NCI-H526 treated with DMSO at 0.1 percent for 48 hours (cell line): ENCODE results near the gene KIF1B.
A peak's percentile ranks its signal among the peaks of the same experiment; 100 is the strongest.
"Not testable (repeated sequence)": the region's sequence is repeated elsewhere in the genome, so short reads cannot be mapped to it uniquely, and the experiment has no call there.

Source experiments
- DNase-seq: peaks from one replicate; lab custom pipeline; 2025; lab: John Stamatoyannopoulos, UW

Gene KIF1B

GRCh38 chr1:10387677-10388386 is 177.5 kb downstream of the KIF1B start:
- no peak for DNase-seq

DNA sequence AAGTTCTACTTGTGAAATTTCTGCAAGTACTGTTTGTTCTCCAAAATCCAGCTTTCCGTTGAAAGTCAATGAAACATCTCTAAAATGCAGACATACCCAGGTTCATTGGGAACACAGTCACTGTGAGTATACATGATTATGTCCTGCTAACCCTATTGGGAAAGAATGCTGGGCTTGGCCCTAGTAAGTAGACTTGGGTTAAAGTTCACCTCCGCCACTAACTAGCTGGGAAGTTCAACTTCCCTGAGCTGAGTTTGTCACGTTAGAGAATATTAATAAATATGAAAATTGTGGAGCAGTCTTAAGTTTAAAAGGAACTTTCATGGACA is 178.0 kb downstream of the KIF1B start:
- DNase-seq: no peak

DNA sequence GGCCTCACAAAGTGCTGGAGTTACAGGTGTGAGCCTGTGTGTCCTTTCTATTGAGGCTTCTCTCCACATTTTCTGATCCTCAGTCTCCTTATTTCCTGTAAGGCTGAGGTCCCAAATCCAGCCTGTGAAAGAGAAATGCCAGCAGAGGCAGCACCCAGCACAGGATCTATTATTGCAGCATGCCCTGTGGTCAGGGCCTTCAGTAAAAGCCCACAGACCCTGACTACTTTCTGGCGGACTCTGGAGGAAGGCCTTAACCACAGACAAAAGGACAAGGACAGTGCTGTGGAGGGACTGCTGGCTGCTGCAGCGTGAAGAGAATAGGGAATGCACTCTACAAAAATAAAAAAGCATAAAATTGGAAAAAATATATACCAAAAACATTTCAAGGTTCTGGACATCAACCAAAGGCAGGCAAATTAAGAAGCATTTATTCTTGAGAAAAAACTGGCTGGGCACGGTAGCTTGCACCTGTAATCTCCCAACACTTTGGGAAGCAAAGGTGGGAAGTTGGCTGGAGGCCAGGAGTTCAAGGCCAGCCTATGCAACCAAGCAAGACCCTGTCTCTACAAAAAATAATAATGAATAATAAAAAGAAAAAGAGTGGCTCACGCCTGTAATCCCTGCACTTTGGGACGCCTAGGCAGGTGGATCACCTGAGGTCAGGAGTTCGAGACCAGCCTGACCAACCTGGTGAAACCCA is 179.1 kb downstream of the KIF1B start:
- no peak for DNase-seq

- DNase-seq: no peak
These were observed 186.5 kb downstream of the KIF1B start for GRCh38 chr1:10396870-10397269.

DNA sequence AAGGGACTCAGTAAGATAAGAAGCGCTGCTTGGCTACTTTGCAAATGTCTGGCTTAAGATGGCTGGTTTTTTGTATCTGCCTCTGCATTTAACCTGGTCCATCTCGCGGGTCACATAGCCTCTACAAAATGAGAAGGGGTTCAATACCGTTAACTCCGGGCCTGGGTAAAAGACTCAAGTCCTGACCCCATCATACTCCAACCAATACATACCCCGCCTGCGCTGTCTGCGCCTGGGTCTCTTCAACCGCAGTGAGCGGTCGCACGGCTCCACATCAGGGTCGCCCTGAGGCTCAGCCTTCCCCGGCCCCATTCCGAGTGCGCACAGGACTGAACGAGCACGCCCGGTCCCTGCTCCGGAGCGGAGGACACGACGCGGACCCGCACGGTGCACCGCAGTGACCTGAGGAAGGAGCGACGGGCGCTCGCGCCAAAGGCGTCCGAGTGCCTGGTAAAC is 187.9 kb downstream of the KIF1B start:
- DNase-seq: peak; percentile 47

DNA sequence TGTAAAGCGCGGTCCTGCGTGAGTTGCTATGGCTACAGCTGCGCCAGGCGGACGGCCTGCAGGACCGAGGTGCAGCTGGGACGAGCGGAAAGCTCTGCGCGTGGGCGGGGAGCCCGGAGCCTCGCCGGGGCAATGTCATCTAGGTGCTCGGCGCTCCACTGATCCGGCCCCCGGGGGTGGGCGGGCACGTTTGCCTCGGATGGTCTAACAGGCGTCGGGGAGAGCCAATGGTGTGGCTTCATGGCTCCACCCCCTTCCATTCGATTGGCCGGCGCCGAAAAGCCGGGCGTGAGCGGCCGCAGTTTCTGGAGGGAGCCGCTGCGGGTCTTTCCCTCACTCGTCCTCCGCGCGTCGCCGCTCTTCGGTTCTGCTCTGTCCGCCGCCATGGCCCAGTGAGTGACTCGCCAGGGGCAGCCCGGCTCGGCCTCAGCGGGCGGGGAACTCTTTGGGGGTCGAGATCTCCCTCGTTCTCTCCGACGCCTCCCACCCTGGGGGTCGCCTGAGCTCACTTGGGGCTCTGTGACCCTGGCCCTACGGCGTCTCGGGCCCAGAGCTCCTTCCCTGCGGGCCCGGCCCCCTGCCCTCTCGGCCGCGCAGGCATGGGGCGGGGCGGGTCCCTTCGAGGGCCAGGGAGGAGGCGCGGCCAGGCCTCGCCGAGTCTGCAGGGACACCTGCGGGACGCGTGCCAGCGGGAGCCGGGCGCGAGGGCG is 188.5 kb downstream of the KIF1B start, which contains the start of gene PGD:
Gene PGD, plus strand, starts transcription at position 331 of the 710 bp plus-strand sequence. Its CDS starts 54 bp downstream, at position 385.
- DNase-seq: peak; percentile 92

DNA sequence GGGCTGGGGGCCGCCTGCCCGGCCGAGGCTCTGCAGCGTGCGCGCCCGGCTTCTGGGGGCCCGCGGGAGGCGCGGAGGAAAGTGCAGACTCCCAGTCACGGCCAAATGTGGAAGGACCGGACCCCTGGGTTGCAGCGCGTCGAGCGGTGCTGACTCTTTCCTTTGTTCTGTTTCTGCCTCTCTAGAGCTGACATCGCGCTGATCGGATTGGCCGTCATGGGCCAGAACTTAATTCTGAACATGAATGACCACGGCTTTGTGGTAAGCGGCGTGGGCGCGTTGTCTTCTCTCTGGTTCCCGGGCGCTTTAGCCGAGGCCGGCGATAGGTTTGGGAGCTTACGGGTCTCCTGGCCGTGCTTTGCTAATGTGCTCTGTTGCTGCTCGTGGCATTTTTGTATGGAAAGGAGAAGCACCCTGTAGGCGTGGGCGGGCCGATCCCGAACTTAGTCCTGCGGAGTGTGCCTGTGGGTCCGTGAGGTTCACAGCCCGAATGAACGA is 189.1 kb downstream of the KIF1B start:
- no peak for DNase-seq

DNA sequence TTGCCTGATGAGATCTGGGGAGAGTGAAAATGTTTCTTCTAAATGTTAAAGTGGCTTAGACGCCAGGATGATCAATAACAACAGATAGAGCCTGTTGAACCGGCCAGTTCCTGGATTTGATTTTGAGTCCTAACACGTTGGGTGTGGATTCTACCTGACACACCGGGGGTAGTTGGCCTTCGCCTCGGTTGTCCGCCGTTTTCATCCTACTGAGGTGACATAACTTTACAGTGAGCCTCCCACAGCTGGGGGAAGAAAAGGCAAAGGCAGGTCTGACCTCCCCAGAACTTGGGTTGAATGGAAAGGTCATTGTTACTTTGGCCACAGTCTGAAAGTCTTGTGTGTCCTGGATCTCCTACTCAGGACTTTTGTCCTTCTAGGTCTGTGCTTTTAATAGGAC is 189.6 kb downstream of the KIF1B start:
- no peak for DNase-seq

GRCh38 chr1:10401281-10401680 is 190.9 kb downstream of the KIF1B start:
- no peak for DNase-seq

GRCh38 chr1:10402729-10403274 is 192.4 kb downstream of the KIF1B start:
- no peak for DNase-seq

- no peak for DNase-seq
These were observed 196.8 kb downstream of the KIF1B start for GRCh38 chr1:10407201-10407600.

DNA sequence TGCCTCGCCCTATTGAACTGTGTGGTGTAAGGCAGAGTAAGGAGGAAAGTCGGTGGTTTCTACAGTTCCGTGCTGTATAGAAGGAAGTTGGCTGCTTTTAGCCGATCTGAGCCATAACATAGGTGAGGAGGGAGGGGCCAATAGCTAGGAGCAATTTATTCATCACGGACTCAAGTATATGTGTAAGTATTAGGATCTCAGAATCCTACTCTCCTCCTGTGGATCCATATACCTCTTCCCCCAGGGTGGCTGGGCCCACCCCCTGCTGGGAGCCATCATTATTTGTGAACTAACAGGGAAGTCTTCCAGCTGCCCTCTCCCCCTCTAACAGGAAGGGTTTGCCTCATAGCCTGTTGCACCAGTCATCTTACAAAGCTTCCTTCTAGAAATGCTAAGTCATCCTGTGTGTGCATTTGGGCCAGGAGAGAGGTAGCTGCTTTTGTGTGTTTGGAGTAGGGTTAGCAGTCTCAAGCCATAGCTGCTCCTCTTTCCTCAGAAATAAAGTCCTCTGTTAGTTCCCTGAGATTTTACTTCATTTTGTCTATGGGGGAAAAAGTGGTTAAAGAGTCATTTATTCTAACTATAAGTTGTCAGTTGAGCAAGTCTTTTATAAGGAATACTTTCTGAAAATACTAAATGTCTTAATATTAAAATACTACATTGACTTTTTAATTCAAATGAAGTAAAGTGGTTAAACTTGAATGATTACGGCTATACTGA is 205.0 kb downstream of the KIF1B start:
- no peak for DNase-seq

- DNase-seq: not testable (repeated sequence)
These were observed 205.6 kb downstream of the KIF1B start for GRCh38 chr1:10415967-10416366.

DNA sequence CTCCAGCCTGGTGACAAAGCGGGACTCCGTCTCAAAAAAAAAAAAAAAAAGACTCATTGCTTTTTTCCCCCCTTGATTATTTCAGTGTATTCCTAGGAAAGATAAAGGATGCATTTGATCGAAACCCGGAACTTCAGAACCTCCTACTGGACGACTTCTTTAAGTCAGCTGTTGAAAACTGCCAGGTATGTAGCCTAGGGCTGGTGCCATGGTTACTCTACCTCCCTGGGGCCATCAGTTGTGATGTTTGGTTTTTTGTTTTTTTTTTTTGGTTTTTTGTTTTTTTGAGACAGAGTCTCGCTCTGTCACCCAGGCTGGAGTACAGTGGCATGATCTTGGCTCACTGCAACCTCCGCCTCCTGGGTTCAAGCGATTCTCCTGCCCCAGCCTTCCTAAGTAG is 208.4 kb downstream of the KIF1B start:
- DNase-seq: not testable (repeated sequence)

DNA sequence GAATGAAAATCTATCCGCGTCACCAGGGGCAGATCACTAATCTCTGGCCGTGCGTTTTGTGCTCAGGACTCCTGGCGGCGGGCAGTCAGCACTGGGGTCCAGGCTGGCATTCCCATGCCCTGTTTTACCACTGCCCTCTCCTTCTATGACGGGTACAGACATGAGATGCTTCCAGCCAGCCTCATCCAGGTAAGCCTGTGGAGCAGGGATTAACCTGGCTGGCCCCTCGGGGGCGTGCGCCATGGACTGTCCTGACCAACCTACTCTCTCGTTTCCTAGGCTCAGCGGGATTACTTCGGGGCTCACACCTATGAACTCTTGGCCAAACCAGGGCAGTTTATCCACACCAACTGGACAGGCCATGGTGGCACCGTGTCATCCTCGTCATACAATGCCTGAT is 209.0 kb downstream of the KIF1B start:
- DNase-seq: no peak

GRCh38 chr1:10421637-10422036 is 211.3 kb downstream of the KIF1B start:
- DNase-seq: no peak

DNA sequence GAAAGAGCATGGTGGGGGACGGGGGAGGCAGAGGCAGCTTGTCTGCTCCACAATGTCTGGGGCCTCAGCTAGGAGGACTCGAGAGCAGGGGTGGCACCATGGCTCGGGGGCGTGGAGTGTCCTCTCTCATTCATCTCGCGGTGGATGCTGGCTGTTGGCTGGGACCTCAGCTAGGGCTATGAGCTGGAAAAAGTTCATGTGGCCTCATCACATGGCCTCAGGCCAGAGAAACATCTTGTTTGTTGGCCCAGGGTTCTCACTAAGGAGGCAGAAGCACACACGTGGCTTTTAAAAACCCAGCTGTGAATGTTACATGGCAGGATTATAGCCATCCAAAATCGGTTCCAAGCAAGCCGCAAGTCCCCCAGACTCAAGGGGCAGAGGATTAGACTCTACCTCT is 213.7 kb downstream of the KIF1B start:
- DNase-seq: no peak

DNA sequence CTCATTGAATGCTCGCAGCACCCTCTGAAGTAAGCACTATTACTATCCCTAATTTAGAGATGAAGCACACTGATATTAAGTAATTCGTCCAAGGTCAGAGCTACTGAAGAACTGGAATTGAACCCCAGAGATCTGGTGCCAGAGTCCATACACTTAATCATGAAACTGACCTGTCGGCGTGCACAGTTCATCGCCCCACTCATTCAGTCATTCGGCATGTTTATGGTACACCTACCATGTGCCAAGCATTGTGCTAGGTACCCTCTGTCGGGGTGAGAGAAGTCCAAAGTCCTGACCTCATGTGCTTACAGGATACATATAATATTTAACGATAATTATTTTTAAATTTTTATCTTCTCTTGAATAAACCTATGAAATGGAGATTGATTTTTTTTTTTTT is 214.3 kb downstream of the KIF1B start:
- no peak for DNase-seq

GRCh38 chr1:10425826-10426534 is 215.6 kb downstream of the KIF1B start:
- not testable (repeated sequence) for DNase-seq

DNA sequence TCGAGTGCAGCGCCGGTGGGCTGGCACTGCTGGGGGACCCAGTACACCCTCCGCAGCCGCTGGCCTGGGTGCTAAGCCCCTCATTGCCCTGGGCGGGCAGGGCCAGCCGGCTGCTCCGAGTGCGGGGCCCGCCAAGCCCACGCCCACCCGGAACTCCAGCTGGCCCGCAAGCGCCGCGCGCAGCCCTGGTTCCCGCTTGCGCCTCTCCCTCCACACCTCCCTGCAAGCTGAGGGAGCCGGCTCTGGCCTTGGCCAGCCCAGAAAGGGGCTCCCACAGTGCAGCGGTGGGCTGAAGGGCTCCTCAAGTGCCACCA is 216.1 kb downstream of the KIF1B start:
- not testable (repeated sequence) for DNase-seq

GRCh38 chr1:10428984-10429383 is 218.6 kb downstream of the KIF1B start:
- DNase-seq: no peak
